OCI-LY7 (cell line): Measurements from ENCODE around the gene FAIM2. TPM values are rescaled to one million over a fixed set of nuclear protein-coding genes. Genes with fewer than 3 reads are reported as not detected.
"Not testable (repeated sequence)": the region's sequence is repeated elsewhere in the genome, so short reads cannot be mapped to it uniquely, and the experiment has no call there.

Experiments used
- BruUV-seq: library from RNA; stranded (reverse); fragments of 400-500 nt; replicated peaks from 2 replicates; lab custom pipeline; 2021; lab: Mats Ljungman, UMichigan
- CTCF ChIA-PET: fragments of 300-600 bp; sonication (Branson Sonifier 250); formaldehyde crosslinking; loops from one replicate; lab custom pipeline; 2022; ENCODE audit warnings: antibody characterized with exemption; ENCODE audit not compliant: unreplicated experiment; lab: Charles Lee
- POLR2A ChIA-PET: fragments of 300-600 bp; sonication (Branson Sonifier 250); formaldehyde crosslinking; loops from one replicate; lab custom pipeline; 2022; ENCODE audit warnings: antibody characterized with exemption; lab: Charles Lee
- DNase-seq: peaks from one replicate; pipeline ENCODE4 v3.0.0-alpha.2; 2015; ENCODE audit warnings: low spot score
- H2AFZ ChIP-seq: fragments of 200-600 bp; sonication (generic), shearing (Covaris generic); 2 replicates; pipeline ENCODE4 v1.6.1; 2014; ENCODE audit warnings: mild to moderate bottlenecking, antibody characterized with exemption, low read length, moderate library complexity
- H3K27ac ChIP-seq: fragments of 200-600 bp; sonication (generic); 2 replicates; pipeline ENCODE4 v1.5.1; 2014; ENCODE audit warnings: mixed run types, low read depth, mild to moderate bottlenecking, moderate library complexity, low read length, inconsistent platforms; ENCODE audit not compliant: poor library complexity, severe bottlenecking
- H3K36me3 ChIP-seq: fragments of 200-600 bp; sonication (generic); 2 replicates; pipeline ENCODE4 v1.6.1; 2014; ENCODE audit warnings: mild to moderate bottlenecking, antibody characterized with exemption, low read length, moderate library complexity, mixed read lengths; ENCODE audit not compliant: insufficient read depth
- H3K4me1 ChIP-seq: fragments of 200-600 bp; sonication (generic); 2 replicates; pipeline ENCODE4 v1.5.1; 2014; ENCODE audit warnings: mild to moderate bottlenecking, low read length; ENCODE audit not compliant: insufficient read depth, poor library complexity, severe bottlenecking
- H3K4me2 ChIP-seq: fragments of 200-600 bp; sonication (generic); 2 replicates; pipeline ENCODE4 v1.6.1; 2014; ENCODE audit warnings: mild to moderate bottlenecking, low read length
- H3K4me3 ChIP-seq: fragments of 200-600 bp; sonication (generic); 2 replicates; pipeline ENCODE4 v1.5.1; 2014; ENCODE audit warnings: mild to moderate bottlenecking, low read depth, low read length; ENCODE audit not compliant: poor library complexity, severe bottlenecking
- H3K79me2 ChIP-seq: fragments of 200-600 bp; sonication (generic); 2 replicates; pipeline ENCODE4 v1.6.1; 2016; ENCODE audit warnings: low read depth, mild to moderate bottlenecking, low read length, moderate library complexity, mixed read lengths; ENCODE audit not compliant: insufficient read depth
- H3K9me2 ChIP-seq: fragments of 200-600 bp; sonication (generic); 2 replicates; pipeline ENCODE4 v1.6.1; 2016; ENCODE audit warnings: mild to moderate bottlenecking, low read length, mixed read lengths; ENCODE audit not compliant: insufficient read depth
- H3K9me3 ChIP-seq: fragments of 200-600 bp; sonication (generic); 2 replicates; pipeline ENCODE4 v1.6.1; 2014; ENCODE audit warnings: mild to moderate bottlenecking, mixed run types, low read length, mixed read lengths
- H4K20me1 ChIP-seq: fragments of 200-600 bp; sonication (generic); 2 replicates; pipeline ENCODE4 v1.6.1; 2014; ENCODE audit warnings: mild to moderate bottlenecking, antibody characterized with exemption, low read length, moderate library complexity, mixed read lengths; ENCODE audit not compliant: insufficient read depth
- CTCF ChIP-seq: fragments of 200-600 bp; sonication (generic); conservative IDR thresholded peaks from 2 replicates; pipeline ENCODE4 v1.5.1; 2014; ENCODE audit warnings: mild to moderate bottlenecking, antibody characterized with exemption, low read length, moderate library complexity, mixed read lengths
- EZH2phosphoT487 ChIP-seq: fragments of 200-600 bp; sonication (generic); IDR thresholded peaks from 2 replicates; pipeline ENCODE4 v1.6.1; 2018; ENCODE audit warnings: low read depth, borderline replicate concordance, mild to moderate bottlenecking, mixed run types, antibody characterized with exemption, low read length, moderate library complexity, mixed read lengths
- intact Hi-C: fragments of 100-400 bp; cut with micrococcal nuclease; formaldehyde crosslinking; loops from one replicate; pipeline ENCODE4 v1.10.0; 2022; ENCODE audit not compliant: unreplicated experiment
- total RNA-seq, 2 experiments: library from RNA; depleted of rRNA in 1 of 2; stranded (reverse); fragments of >200 nt in 1 of 2; shearing (Covaris generic) in 1 of 2; gene quantifications; 2 replicates each; pipeline ENCODE4 v1.2.3, GENCODE V29; 2014 to 2022

The FAIM2 gene
- total RNA-seq, 2 experiments from 2014 or later = 0.10 TPM; not detected in 1

GRCh38 chr12:49872381-49872780 lies 31.3 kb downstream of the FAIM2 start:
- no peak overlapping the region for H3K4me3 ChIP-seq

GRCh38 chr12:49871811-49872251 lies 31.9 kb downstream of the FAIM2 start:
- H3K9me3 ChIP-seq, H3K4me1 ChIP-seq, CTCF ChIA-PET, H3K27ac ChIP-seq, H3K4me3 ChIP-seq, H4K20me1 ChIP-seq, intact Hi-C loops, DNase-seq, H3K79me2 ChIP-seq, H2AFZ ChIP-seq, BruUV-seq, H3K9me2 ChIP-seq, H3K36me3 ChIP-seq, H3K4me2 ChIP-seq: not testable (repeated sequence)
- POLR2A ChIA-PET = interaction anchor here (0.7 kb wide), 1 partner anchor 51 kb away, joined by 3 read pairs; no protein-coding TSS in a partner anchor

More at GRCh38 chr12:49872381-49872780, 31.3 kb downstream of the FAIM2 start:
- no TSS peak for BruUV-seq
- no peak overlapping the region for H2AFZ ChIP-seq
- intact Hi-C loops = no loop called here
- no peaks in the 10 kb centered on the region for H3K4me1 ChIP-seq
- ChIA-PET CTCF (no interaction called here), POLR2A (no interaction called here)
- H3K79me2 ChIP-seq = no peaks in the 10 kb centered on the region
- no peak overlapping the region for H3K4me2 ChIP-seq
- H3K27ac ChIP-seq = no peak overlapping the region
- no peaks in the 10 kb centered on the region for H4K20me1 ChIP-seq
- TF ChIP-seq EZH2phosphoT487 (no peak), CTCF (no peak)
- no peaks in the 10 kb centered on the region for H3K36me3 ChIP-seq
- no peaks in the 10 kb centered on the region for H3K9me2 ChIP-seq
- H3K9me3 ChIP-seq = no peaks in the 10 kb centered on the region
- no peak for DNase-seq

- no peak overlapping the region for H2AFZ ChIP-seq
- H3K9me3 ChIP-seq = no peaks in the 10 kb centered on the region
- H3K4me2 ChIP-seq = no peak overlapping the region
- POLR2A ChIA-PET = no interaction called here
- DNase-seq = no peak
- TF ChIP-seq EZH2phosphoT487 = no peak
- TF ChIP-seq CTCF = no peak
- no peaks in the 10 kb centered on the region for H3K79me2 ChIP-seq
- H4K20me1 ChIP-seq = no peaks in the 10 kb centered on the region
- no peaks in the 10 kb centered on the region for H3K9me2 ChIP-seq
- BruUV-seq = no TSS peak
- no peaks in the 10 kb centered on the region for H3K36me3 ChIP-seq
- no peak overlapping the region for H3K4me3 ChIP-seq
- H3K27ac ChIP-seq = no peak overlapping the region
- CTCF ChIA-PET = interaction anchor here (0.6 kb wide), 1 partner anchor 45 kb away, joined by 4 read pairs; no protein-coding TSS in a partner anchor
- H3K4me1 ChIP-seq = no peaks in the 10 kb centered on the region
- intact Hi-C loops = no loop called here
Observed at GRCh38 chr12:49871263-49871561, 32.5 kb downstream of the FAIM2 start.
